Suprapubic skin (tissue), 4 donors: Measurements from ENCODE around the gene ZBTB47. TPM values are rescaled to one million over a fixed set of nuclear protein-coding genes. Genes with fewer than 3 reads are reported as not detected.

Experiments
- DNase-seq, 2 donors: peaks; one replicate each; pipeline ENCODE4 v3.0.0-alpha.2; 2019; ENCODE audit warnings: low spot score in 2 of 2
- H3K27ac ChIP-seq: fragments of 200-600 bp; sonication (generic); one replicate; pipeline ENCODE4 v1.5.1; 2019
- H3K27me3 ChIP-seq: fragments of 200-600 bp; sonication (generic); one replicate; pipeline ENCODE4 v1.5.1; 2019
- H3K36me3 ChIP-seq: fragments of 200-600 bp; sonication (generic); one replicate; pipeline ENCODE4 v1.5.1; 2019
- H3K4me1 ChIP-seq: fragments of 200-600 bp; sonication (generic); one replicate; pipeline ENCODE4 v1.5.1; 2019
- H3K4me3 ChIP-seq: fragments of 200-600 bp; sonication (generic); one replicate; pipeline ENCODE4 v1.5.1; 2019; ENCODE audit warnings: mild to moderate bottlenecking
- H3K9me3 ChIP-seq: fragments of 200-600 bp; sonication (generic); one replicate; pipeline ENCODE4 v1.5.1; 2019
- CTCF ChIP-seq, 2 donors: fragments of 200-600 bp in 1 of 2; fragments of 450-650 bp in 1 of 2; sonication (generic) in 1 of 2; IDR thresholded peaks; one replicate each; pipeline ENCODE4 v1.5.1; 2016 to 2019; ENCODE audit warnings: antibody characterized with exemption in 2 of 2, mild to moderate bottlenecking in 1 of 2, moderate library complexity in 1 of 2
- EP300 ChIP-seq: sonication (generic); formaldehyde crosslinking; IDR thresholded peaks from one replicate; pipeline ENCODE4 v1.6.1; 2017; ENCODE audit warnings: antibody characterized with exemption
- POLR2A ChIP-seq, 2 donors: fragments of 450-650 bp; IDR thresholded peaks; one replicate each; pipeline ENCODE4 v1.6.1; 2017; ENCODE audit warnings: antibody characterized with exemption in 2 of 2, mild to moderate bottlenecking in 2 of 2, moderate library complexity in 2 of 2
- POLR2AphosphoS5 ChIP-seq, 3 donors: sonication (generic); formaldehyde crosslinking; IDR thresholded peaks; one replicate each; pipeline ENCODE4 v1.6.1; 2017; ENCODE audit warnings: antibody characterized with exemption in 3 of 3
- WGBS: methylation state at CpG from one replicate; pipeline ENCODE4 v1.1.5; 2018; 5-methylcytosine and 5-hydroxymethylcytosine counted together
- total RNA-seq, 4 donors: library from RNA; depleted of rRNA; stranded (reverse); fragments of >200 nt; gene quantifications; one replicate each; pipeline ENCODE4 v1.1.0, GENCODE V29; 2016

The ZBTB47 gene
- total RNA-seq, 4 donors from 2014 or later = 17.9 to 36.1 (median 20.7) TPM

DNA sequence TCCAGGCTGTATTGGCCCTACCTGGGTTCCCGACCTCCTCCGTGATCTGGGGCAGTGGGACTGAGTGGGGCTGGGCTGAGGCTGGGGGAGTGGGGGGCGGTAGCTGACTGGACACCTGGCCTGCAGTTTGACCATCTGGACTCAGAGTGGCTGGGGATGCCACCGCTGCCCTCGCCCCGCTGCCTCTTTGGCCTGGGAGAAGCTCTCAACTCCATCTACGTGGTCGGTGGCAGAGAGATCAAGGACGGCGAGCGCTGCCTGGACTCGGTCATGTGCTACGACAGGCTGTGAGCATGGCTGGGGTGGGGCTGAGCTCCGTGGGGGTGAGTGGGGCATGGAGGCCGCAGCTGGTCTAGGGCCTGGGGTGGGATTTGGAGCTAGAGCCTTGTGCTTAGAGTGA is 34.5 kb downstream of the ZBTB47 start:
- no peaks in the 10 kb centered on the region for H3K36me3 ChIP-seq
- WGBS = 88% methylated on average over 14 of the region's 15 CpGs
- TF ChIP-seq EP300 = no peak
- TF ChIP-seq CTCF (IDR thresholded peaks at IDR 0.05) = no peak
- TF ChIP-seq POLR2AphosphoS5 (IDR thresholded peaks at IDR 0.05) = no peak
- TF ChIP-seq POLR2A (IDR thresholded peaks at IDR 0.05) = no peak

GRCh38 chr3:42688487-42689420 is 35.3 kb downstream of the ZBTB47 start:
- Histone ChIP-seq H3K27me3 (peaks cover 8% of the 10 kb centered on the region), H3K36me3 (no peaks in the 10 kb centered on the region), H3K27ac (no peak overlapping the region), H3K9me3 (no peaks in the 10 kb centered on the region), H3K4me3 (no peak overlapping the region), H3K4me1 (peaks cover 21% of the 10 kb centered on the region)
- peak in 1 of 2 donors; percentile 47 for DNase-seq
- WGBS = 94% methylated on average over 19 of the region's 22 CpGs
- TF ChIP-seq POLR2A (IDR thresholded peaks at IDR 0.05) = no peak
- no peak for TF ChIP-seq POLR2AphosphoS5 (IDR thresholded peaks at IDR 0.05)
- TF ChIP-seq EP300 = no peak
- no peak for TF ChIP-seq CTCF (IDR thresholded peaks at IDR 0.05)

More for the DNA sequence above, 34.5 kb downstream of the ZBTB47 start:
- H3K27ac ChIP-seq = no peak overlapping the region
- no peak overlapping the region for H3K4me3 ChIP-seq
- H3K9me3 ChIP-seq = no peaks in the 10 kb centered on the region
- H3K27me3 ChIP-seq = peaks cover 8% of the 10 kb centered on the region
- H3K4me1 ChIP-seq = peaks cover 26% of the 10 kb centered on the region
- peak in 1 of 2 donors; percentile 61 for DNase-seq

GRCh38 chr3:42689421-42690014 is 36.0 kb downstream of the ZBTB47 start:
- DNase-seq = peak in 1 of 2 donors; percentile 25
- H3K4me3 ChIP-seq = no peak overlapping the region
- no peak for TF ChIP-seq POLR2AphosphoS5 (IDR thresholded peaks at IDR 0.05)
- TF ChIP-seq EP300 = no peak
- no peak for TF ChIP-seq POLR2A (IDR thresholded peaks at IDR 0.05)
- TF ChIP-seq CTCF (IDR thresholded peaks at IDR 0.05) = no peak
- H3K4me1 ChIP-seq = peaks cover 14% of the 10 kb centered on the region
- peaks cover 8% of the 10 kb centered on the region for H3K27me3 ChIP-seq
- no peak overlapping the region for H3K27ac ChIP-seq
- H3K9me3 ChIP-seq = no peaks in the 10 kb centered on the region
- 88% methylated on average over 9 of the region's 9 CpGs for WGBS
- no peaks in the 10 kb centered on the region for H3K36me3 ChIP-seq

DNA sequence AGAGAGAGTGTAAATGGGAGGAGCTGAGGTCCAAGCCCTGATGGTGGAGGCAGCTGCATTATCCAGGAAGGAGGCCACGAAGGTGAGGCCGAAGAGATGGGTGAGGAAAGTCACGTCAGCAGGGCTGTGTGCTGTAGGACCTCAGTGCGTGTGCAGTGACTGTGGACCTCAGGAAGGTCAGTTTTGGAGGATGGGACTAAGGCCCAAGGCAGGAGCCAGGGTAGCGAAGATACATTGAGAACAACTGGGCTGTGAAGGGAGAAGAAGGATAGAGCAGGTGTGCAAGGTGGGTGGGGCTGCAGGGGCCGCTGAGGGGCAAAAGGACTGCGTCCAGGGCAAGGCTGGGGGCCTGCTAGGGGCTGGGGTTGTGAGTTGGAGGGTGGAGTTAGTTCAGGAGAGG is 36.7 kb downstream of the ZBTB47 start:
- no peak overlapping the region for H3K27ac ChIP-seq
- no peaks in the 10 kb centered on the region for H3K36me3 ChIP-seq
- no peaks in the 10 kb centered on the region for H3K9me3 ChIP-seq
- H3K4me3 ChIP-seq = no peak overlapping the region
- no peak for TF ChIP-seq CTCF (IDR thresholded peaks at IDR 0.05)
- no peak for TF ChIP-seq EP300
- TF ChIP-seq POLR2A (IDR thresholded peaks at IDR 0.05) = no peak
- TF ChIP-seq POLR2AphosphoS5 (IDR thresholded peaks at IDR 0.05) = no peak
- peaks cover 9% of the 10 kb centered on the region for H3K4me1 ChIP-seq
- H3K27me3 ChIP-seq = peaks cover 8% of the 10 kb centered on the region
- 91% methylated on average over 7 of the region's 7 CpGs for WGBS
- peak; percentile 30 to 54 for DNase-seq
